ENCODE data around the gene CENPB. TPM values are rescaled to one million over a fixed set of nuclear protein-coding genes. Genes with fewer than 3 reads are reported as not detected.

The CENPB gene
- total and polyA plus RNA-seq, 5 donors = 63.9 to 92.7 (median 71.5) TPM

DNA sequence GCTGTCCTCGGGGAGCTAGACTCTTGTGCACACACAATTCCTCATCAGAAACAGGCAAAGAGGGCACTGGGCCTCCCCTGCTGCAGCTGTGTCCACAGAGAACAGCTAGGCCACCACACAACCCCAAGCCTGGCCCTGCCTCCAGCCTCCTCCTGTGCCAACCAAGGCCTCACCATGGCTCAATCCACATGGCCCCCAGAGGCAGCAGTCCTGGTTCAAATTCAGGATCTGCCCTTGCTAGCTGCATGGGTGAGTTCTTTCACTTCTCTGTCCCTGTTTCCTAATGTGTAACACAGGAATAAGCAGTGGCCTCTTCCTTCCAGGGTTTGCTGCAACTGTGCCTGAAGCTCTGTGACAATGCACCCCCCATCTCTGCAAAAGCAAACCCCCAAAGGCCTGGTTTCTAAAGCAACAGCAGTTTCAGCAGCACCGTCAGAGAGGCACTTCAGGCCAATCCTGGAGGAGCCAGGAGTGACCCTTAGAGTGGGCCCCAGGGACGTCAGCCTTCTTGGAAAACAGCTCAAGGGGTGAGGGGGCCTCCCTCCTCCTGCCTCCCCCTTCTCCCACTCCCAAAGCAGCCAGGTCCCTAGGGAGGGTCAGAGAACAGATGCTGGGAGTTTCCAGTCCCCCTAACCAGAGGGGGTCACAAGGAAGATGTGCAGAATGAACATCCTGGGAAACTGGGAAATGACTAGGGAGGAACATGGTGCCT lies 21.2 kb downstream of the CENPB start:
- intact Hi-C loops (cut with DNase I) = loop anchor here in 2 of 4 donors (5.0 to 10.0 kb wide), 2 partner anchors 88 to 91 kb away; no protein-coding TSS in a partner anchor
- ATAC-seq = no peak
- H3K4me3 ChIP-seq (ENCODE audit: low read length) = no peak overlapping the region

DNA sequence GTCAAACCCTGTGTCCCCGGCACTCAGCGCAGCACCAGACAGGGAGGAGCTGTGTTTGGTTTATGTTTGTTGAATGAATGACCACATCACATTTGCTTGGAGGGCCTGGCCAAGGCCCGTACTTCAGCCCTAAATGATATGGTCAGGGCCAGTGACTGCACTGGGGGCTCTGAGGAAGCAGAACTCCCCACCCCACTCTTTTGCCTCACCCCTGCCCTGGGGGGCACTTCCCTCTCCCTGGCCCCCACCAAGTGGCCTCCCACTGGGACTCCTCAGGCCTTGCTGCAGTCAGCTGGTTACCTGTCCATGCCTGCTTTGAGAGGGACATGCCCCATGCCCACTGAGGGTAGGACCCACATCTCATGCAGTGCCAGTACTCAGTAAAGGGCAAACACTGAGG lies 21.9 kb downstream of the CENPB start:
- intact Hi-C loops (cut with DNase I) = loop anchor here in 2 of 4 donors (5.0 to 10.0 kb wide), 2 partner anchors 87 to 90 kb away; no protein-coding TSS in a partner anchor
- WGBS = 89% methylated on average over 3 of the region's 3 CpGs
- Histone ChIP-seq H3K27me3 (ENCODE audit: control insufficient read depth, insufficient read depth) (no peaks in the 10 kb centered on the region), H3K4me1 (ENCODE audit: control insufficient read depth, insufficient read depth, low read length) (no peaks in the 10 kb centered on the region), H3K4me3 (ENCODE audit: low read length) (no peak overlapping the region), H3K27ac (ENCODE audit: low read length) (no peak overlapping the region), H3K9me3 (ENCODE audit: control insufficient read depth, low read length) (no peaks in the 10 kb centered on the region)
- DNase-seq (peak; percentile 4 to 42 (median 41)), ATAC-seq (no peak)

More for the DNA sequence above, 21.2 kb downstream of the CENPB start:
- no peaks in the 10 kb centered on the region for H3K27me3 ChIP-seq (ENCODE audit: control insufficient read depth, insufficient read depth)
- H3K4me1 ChIP-seq (ENCODE audit: control insufficient read depth, insufficient read depth, low read length) = no peaks in the 10 kb centered on the region
- H3K9me3 ChIP-seq (ENCODE audit: control insufficient read depth, low read length) = no peaks in the 10 kb centered on the region
- H3K27ac ChIP-seq (ENCODE audit: low read length) = no peak overlapping the region
- peak; percentile 32 to 73 (median 49) for DNase-seq
- WGBS = 58% methylated on average over 3 of the region's 3 CpGs

DNA sequence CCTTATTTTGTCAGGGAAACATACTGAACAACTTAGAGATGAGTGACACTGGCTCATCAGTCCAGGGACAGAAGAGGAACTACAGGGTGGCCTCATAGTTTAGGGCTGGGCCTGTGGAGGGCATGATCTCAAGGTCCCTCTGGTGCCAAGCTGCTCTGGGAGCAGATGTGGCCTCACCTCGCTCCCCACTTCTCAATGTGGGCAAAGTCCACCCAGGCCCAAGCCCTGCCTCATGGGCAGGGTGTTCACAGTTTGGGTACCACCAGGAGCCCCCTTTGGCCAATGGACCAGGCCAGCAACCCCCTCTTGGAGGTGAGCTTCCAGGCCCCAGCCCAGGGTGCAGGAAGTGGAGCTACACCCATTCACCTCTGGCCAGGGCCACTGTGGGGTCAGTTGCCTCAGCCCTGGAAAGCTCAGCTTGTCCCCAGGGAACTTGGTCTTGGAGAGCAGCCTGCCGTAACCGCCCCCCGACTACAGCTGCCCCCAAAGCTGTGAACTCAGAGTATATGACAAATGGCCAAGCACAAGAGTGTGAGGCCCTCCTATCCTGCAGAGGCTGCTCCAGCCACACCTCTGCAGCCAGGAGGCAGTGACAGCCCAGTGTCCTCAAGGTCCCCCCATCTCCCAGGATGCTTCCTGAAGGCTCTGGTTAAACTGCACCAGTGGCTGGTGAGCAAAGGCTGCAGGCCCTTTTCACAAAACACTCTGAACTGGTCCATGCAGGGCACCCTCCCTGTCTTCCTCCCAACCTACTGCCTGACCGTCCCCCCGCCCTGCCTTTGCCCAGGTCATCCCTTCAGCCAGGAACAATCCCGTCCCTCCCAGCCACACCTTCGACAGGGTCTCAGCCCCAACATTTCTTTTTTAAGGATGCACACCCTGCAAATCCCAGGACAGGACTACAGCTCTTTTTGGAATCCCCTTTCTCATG lies 22.6 kb downstream of the CENPB start:
- no peak overlapping the region for H3K4me3 ChIP-seq (ENCODE audit: low read length)
- H3K4me1 ChIP-seq (ENCODE audit: control insufficient read depth, insufficient read depth, low read length) = no peaks in the 10 kb centered on the region
- peak; percentile 15 to 49 (median 49) for DNase-seq
- H3K27me3 ChIP-seq (ENCODE audit: control insufficient read depth, insufficient read depth) = no peaks in the 10 kb centered on the region
- no peak overlapping the region for H3K27ac ChIP-seq (ENCODE audit: low read length)
- H3K9me3 ChIP-seq (ENCODE audit: control insufficient read depth, low read length) = no peaks in the 10 kb centered on the region
- intact Hi-C loops (cut with DNase I) = loop anchor here in 1 of 4 donors (10.0 kb wide), 1 partner anchor 89 kb away; no protein-coding TSS in a partner anchor
- WGBS = 79% methylated on average over 8 of the region's 8 CpGs
- no peak for ATAC-seq

DNA sequence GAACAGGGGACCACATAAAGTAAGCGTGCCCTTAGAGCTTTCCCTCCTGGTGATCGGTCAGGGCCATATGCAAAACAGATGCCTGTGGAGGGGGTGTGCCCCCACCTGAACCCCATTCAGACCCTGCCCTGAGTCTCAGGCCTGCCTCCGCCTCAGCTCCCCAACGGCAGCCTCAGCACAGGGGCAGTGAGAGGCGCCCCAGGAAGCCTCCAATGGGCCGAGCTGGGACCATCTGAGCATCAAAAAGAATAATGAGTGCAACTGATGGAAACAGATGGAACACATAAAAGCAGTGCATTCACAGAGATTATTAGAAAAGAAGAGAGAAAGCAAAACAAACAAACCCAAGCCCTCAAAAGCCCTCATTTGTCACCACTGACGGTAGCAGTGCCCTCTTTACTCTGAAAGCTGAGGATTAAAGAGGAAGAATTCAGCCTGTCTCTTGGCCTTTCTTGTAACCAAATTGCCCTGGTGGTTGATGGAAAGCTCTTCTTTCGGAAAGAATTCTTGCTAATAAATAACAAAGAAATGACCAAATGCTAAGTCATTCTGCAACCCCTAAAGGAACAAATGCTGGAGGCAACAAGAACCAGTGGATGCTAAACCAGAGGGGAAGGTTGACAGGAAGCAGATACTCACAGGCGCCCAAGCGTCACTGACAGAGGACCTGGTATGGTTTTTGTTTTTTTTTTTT lies 25.7 kb downstream of the CENPB start:
- Histone ChIP-seq H3K27me3 (ENCODE audit: control insufficient read depth, insufficient read depth) (no peaks in the 10 kb centered on the region), H3K27ac (ENCODE audit: low read length) (no peak overlapping the region), H3K9me3 (ENCODE audit: control insufficient read depth, low read length) (no peaks in the 10 kb centered on the region), H3K4me1 (ENCODE audit: control insufficient read depth, insufficient read depth, low read length) (no peaks in the 10 kb centered on the region), H3K4me3 (ENCODE audit: low read length) (no peak overlapping the region)
- DNase-seq = no peak
- ATAC-seq = no peak
- 81% methylated on average over 10 of the region's 10 CpGs for WGBS
- intact Hi-C loops (cut with DNase I) = loop anchor here in 1 of 4 donors (10.0 kb wide), 1 partner anchor 86 kb away; no protein-coding TSS in a partner anchor

DNA sequence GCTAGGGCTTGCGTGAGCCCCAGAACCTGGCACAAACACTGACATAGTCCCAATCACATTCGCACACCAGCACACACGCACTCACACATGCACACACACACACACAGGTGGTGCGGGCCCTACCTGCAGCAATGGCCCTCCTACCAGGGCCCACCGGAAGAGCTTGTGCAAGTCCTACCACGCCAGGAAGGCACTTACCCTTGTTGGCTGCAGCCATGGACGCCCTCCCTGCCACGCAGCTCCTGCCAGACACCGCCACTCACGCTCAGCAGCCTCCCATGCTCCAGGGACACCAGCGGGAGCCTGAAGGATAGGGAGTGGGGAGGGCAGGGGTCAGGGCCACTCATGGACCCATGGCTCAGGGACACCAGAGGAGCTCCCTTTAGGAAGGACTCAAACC lies 26.7 kb downstream of the CENPB start:
- WGBS = 89% methylated on average over 11 of the region's 11 CpGs
- no peak for ATAC-seq
- Histone ChIP-seq H3K27ac (ENCODE audit: low read length) (no peak overlapping the region), H3K9me3 (ENCODE audit: control insufficient read depth, low read length) (no peaks in the 10 kb centered on the region), H3K4me1 (ENCODE audit: control insufficient read depth, insufficient read depth, low read length) (no peaks in the 10 kb centered on the region), H3K27me3 (ENCODE audit: control insufficient read depth, insufficient read depth) (no peaks in the 10 kb centered on the region), H3K4me3 (ENCODE audit: low read length) (no peak overlapping the region)
- peak in 2 of 3 donors; percentile 26 to 53 for DNase-seq
- intact Hi-C loops (cut with DNase I) = loop anchor here in 1 of 4 donors (10.0 kb wide), 1 partner anchor 85 kb away; no protein-coding TSS in a partner anchor

DNA sequence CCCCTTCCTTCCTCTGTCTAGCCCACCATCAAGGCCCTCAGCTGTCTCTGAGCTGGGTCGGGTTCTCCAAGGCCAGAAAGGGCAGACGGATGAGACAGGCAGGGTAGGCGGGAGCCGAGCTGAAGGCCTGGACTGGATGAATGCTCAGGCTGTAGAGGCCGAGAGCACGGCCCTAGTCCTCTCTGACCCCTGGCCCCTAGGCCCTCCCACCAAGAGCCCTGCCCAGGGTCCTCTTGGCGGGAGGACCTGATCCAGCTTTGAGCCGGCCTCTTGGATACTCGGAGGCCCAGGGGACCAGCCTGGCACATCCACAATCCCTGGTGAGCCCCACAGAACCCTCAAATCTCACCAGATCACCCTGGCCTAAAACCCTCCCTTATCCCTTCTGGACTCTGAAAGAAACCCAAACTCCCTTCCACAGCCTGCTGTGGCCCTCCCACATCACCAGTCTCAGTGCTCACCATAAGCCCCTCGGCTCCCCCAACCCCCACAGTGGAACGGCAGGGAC lies 27.2 kb downstream of the CENPB start:
- no peak overlapping the region for H3K27ac ChIP-seq (ENCODE audit: low read length)
- DNase-seq (peak in 2 of 3 donors; percentile 53 to 56), ATAC-seq (no peak)
- no peaks in the 10 kb centered on the region for H3K9me3 ChIP-seq (ENCODE audit: control insufficient read depth, low read length)
- no peaks in the 10 kb centered on the region for H3K27me3 ChIP-seq (ENCODE audit: control insufficient read depth, insufficient read depth)
- no peak overlapping the region for H3K4me3 ChIP-seq (ENCODE audit: low read length)
- intact Hi-C loops (cut with DNase I) = no loop called here
- 75% methylated on average over 11 of the region's 11 CpGs for WGBS
- no peaks in the 10 kb centered on the region for H3K4me1 ChIP-seq (ENCODE audit: control insufficient read depth, insufficient read depth, low read length)

DNA sequence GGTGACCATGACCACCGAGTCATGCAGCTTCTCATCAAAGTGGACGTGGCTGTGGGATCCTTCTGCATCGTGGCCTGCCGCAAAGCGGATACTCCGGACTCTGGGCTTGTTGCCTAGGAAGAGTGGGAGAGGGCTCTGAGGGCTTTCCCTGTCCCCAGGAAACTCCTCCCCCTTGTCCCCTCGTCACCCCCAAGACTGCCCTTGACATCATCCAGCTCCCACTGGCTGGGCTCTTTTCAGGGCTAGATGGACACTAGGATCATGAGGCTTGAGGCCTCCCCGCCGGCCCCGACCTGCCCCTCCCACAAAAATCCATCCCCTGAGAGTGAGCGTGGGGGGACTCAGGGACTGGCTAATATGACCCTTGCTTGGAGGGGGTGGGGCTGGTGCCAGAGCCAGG lies 28.0 kb downstream of the CENPB start:
- Histone ChIP-seq H3K27ac (ENCODE audit: low read length) (no peak overlapping the region), H3K27me3 (ENCODE audit: control insufficient read depth, insufficient read depth) (no peaks in the 10 kb centered on the region), H3K9me3 (ENCODE audit: control insufficient read depth, low read length) (no peaks in the 10 kb centered on the region), H3K4me3 (ENCODE audit: low read length) (no peak overlapping the region), H3K4me1 (ENCODE audit: control insufficient read depth, insufficient read depth, low read length) (no peaks in the 10 kb centered on the region)
- WGBS = 62% methylated on average over 11 of the region's 11 CpGs
- intact Hi-C loops (cut with DNase I) = no loop called here
- peak in 1 of 2 donors; percentile 6 for ATAC-seq
- peak in 2 of 3 donors; percentile 25 to 69 for DNase-seq

DNA sequence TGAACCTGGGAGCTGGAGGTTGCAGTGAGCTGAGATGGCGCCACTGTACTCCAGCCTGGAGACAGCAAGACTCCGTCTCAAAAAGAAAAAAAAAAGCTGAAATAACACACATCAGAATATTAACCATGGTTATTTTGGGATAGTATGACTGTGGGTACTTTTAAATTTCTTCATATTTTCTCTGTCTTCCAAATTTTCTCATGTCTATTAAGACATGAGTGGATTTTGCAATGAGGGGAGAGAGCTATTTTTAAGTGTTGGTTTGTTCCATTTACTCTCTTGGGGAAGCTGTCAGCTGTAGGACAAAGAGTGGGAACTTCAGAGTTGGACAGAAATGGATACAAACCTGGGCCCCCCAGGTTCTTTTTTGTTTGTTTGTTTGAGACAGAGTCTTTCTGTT lies 29.3 kb downstream of the CENPB start:
- Histone ChIP-seq H3K4me3 (ENCODE audit: low read length) (no peak overlapping the region), H3K27me3 (ENCODE audit: control insufficient read depth, insufficient read depth) (no peaks in the 10 kb centered on the region), H3K9me3 (ENCODE audit: control insufficient read depth, low read length) (no peaks in the 10 kb centered on the region), H3K27ac (ENCODE audit: low read length) (no peak overlapping the region), H3K4me1 (ENCODE audit: control insufficient read depth, insufficient read depth, low read length) (no peaks in the 10 kb centered on the region)
- intact Hi-C loops (cut with DNase I) = no loop called here
- ATAC-seq (no peak), DNase-seq (peak in 1 of 3 donors; percentile 15)
- 80% methylated on average over 2 of the region's 2 CpGs for WGBS

DNA sequence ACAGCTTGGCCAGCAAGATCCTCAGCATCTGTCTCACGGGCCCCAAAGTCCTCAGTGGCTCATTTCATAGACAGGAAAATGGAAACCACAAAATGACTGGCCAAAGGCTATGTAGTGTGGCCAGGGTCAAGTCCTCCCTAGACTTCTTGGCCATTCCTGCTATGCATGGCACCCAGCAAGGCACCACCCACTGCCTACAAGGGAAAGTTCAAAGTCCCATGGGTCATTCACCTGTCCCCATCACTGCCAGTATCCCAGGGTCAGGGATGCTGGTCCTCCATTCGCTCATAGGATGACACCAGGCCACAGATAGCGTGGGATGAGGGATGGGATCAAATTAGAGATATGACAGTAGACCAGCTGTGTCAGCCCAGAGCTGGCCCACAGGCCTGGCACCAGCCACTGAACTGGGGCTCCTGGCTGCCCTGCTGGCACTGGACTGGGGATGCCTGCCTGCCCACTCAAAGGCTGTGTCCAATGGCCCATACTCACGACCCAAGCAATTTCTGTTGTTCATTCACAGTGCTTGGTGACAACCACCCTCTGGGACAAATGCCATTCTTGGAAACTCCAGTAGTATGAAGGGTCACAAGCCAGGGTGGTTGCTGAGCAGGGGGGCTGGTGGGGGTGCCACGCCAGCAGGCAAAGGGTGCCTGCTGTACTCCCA lies 30.6 kb downstream of the CENPB start:
- Histone ChIP-seq H3K27ac (ENCODE audit: low read length) (no peak overlapping the region), H3K4me1 (ENCODE audit: control insufficient read depth, insufficient read depth, low read length) (no peaks in the 10 kb centered on the region), H3K4me3 (ENCODE audit: low read length) (no peak overlapping the region), H3K9me3 (ENCODE audit: control insufficient read depth, low read length) (no peaks in the 10 kb centered on the region), H3K27me3 (ENCODE audit: control insufficient read depth, insufficient read depth) (no peaks in the 10 kb centered on the region)
- 75% methylated on average over 5 of the region's 5 CpGs for WGBS
- DNase-seq (peak in 2 of 3 donors; percentile 9 to 27), ATAC-seq (no peak)
- intact Hi-C loops (cut with DNase I) = no loop called here

DNA sequence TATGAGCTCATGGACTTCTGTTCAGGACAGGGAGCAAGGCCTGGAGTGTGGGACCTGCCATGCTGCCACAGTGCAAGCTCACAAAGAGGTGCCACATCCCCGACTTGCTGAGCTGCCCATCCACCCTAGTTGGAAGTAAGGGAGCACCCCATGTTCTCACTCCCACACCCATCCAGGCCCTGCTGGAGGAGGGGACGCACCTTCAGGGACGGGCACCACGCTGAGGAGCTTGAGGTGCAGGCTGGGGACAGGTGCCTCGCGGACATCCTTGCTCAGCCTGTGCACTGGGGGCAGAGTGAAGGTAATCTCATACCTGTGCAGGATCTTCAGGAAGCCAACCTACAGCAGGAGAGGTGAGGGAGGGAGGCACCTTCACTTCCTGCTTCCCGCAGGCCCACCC lies 31.3 kb downstream of the CENPB start:
- ATAC-seq (no peak), DNase-seq (peak in 2 of 3 donors; percentile 21 to 32)
- intact Hi-C loops (cut with DNase I) = no loop called here
- no peak overlapping the region for H3K27ac ChIP-seq (ENCODE audit: low read length)
- 81% methylated on average over 7 of the region's 7 CpGs for WGBS
- no peaks in the 10 kb centered on the region for H3K27me3 ChIP-seq (ENCODE audit: control insufficient read depth, insufficient read depth)
- no peaks in the 10 kb centered on the region for H3K9me3 ChIP-seq (ENCODE audit: control insufficient read depth, low read length)
- H3K4me3 ChIP-seq (ENCODE audit: low read length) = no peak overlapping the region
- no peaks in the 10 kb centered on the region for H3K4me1 ChIP-seq (ENCODE audit: control insufficient read depth, insufficient read depth, low read length)
